UCSD-AML1 (cell line): ENCODE measurements around the gene FMNL3.
"Not testable (repeated sequence)": the region's sequence is repeated elsewhere in the genome, so short reads cannot be mapped to it uniquely, and the experiment has no call there.

Experiments used
- DNase-seq: peaks from one replicate; lab custom pipeline; 2025; ENCODE audit not compliant: unreplicated experiment; lab: John Stamatoyannopoulos, UW

FMNL3 gene

GRCh38 chr12:49610785-49611184 lies 96.4 kb downstream of the FMNL3 start:
- DNase-seq: not testable (repeated sequence)

DNA sequence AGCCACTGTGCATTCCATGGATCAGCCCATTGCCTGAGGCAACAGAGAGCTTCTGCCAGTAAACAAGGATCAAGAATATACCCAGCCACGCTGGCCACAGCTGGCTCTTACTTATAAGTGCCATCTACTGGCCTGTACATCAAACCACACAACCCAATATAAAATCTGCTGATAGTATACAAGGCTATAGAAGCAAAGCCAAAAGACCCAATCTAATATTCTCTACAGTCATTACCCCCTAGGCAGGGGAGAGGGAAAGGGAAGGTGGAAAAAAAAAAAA lies 97.4 kb downstream of the FMNL3 start:
- DNase-seq: no peak

- no peak for DNase-seq
These were observed 97.9 kb downstream of the FMNL3 start for GRCh38 chr12:49609059-49609874.

GRCh38 chr12:49605539-49605938 lies 101.7 kb downstream of the FMNL3 start, which contains the start of gene FAM186B:
FAM186B (minus strand) TSS chr12:49605639; CDS start chr12:49605477, 162 bp downstream.
- not testable (repeated sequence) for DNase-seq

GRCh38 chr12:49604856-49605255 lies 102.3 kb downstream of the FMNL3 start:
- DNase-seq: no peak

DNA sequence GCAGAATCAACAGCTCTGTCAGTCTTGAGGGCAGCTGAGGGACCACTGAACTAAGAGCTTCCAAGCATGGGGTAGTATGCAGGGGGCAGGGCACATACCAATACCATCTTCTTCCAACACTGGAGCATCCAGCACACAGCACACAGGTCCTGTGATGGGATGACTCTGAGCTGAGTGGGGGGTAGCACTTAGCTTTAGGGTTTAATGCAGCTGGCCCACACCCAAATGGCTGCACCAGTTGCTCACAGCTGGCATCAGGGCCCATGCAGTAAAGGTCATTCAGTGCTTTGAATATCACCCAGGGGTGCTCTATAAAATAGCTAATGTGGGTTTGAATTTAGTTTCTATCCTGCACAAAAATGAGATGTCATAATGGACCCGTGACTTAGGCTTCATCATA lies 103.5 kb downstream of the FMNL3 start:
- no peak for DNase-seq

GRCh38 chr12:49599961-49600360 lies 107.2 kb downstream of the FMNL3 start:
- no peak for DNase-seq

DNA sequence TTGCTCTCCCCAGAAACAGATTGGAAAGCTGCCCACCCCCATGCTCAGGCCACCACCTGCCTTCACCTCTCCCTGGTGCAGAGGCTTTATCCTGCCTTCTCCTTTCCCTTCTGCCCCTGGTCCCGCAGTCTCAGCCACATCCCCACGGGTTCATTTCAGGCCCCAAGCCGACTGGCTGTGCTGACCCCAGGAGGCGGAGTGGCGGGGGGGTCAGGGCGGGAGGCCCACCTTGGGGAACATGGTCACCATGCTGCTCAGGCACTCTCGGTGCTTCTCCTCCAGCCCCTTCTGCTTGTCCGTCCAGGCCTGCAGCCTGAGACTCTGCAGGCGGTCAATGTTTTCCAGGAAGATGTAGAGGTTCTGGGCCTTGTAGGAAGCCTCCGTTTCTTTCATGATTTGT lies 108.7 kb downstream of the FMNL3 start:
- DNase-seq: no peak

GRCh38 chr12:49588721-49589516 lies 118.3 kb downstream of the FMNL3 start:
- DNase-seq: no peak

GRCh38 chr12:49588281-49588680 lies 118.9 kb downstream of the FMNL3 start:
- no peak for DNase-seq

DNA sequence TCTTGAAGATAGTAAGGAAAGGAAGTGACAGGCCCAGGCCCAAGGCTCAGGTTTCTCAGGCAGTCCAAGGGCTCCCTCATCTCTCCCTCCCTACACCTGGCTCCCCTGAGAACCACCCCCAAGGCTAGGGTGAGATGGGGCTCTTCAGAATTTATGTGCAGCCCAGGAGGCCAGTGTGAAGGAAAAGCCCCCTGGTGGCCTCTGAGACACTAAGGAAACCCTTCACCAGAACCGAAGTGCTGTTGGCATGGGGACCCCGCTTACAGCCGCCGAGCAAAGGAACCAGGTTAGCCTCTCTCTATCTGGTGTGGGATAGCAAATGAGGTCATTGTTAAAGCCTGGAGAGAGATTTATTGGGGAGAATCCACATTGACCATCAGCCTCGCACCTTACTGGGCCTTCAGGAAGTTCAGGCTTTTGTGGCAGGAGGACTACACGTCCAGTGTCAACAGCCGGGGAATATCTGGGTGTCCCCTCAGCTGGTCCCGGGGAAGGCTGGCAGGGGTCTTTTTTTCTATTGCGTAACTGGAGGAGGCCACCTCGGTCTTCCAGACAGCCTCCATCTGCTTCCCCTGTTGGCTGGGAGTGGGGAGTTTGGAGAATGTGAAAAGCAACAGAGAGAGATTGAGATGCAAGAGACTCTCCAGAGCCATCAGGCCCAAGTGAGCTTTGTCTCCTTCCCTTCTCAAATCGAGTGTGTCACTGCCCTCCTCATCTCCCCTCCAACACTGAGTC lies 119.9 kb downstream of the FMNL3 start:
- DNase-seq: no peak
